Neuronal stem cell (in vitro differentiated cells): Measurements from ENCODE around the gene RETNLB.

Source experiments
- DNase-seq: peaks from one replicate; pipeline ENCODE4 v3.0.0-alpha.2; 2013; ENCODE audit warnings: low spot score
- H2AFZ ChIP-seq: one replicate; pipeline ENCODE4 v1.6.1; 2013; ENCODE audit warnings: mild to moderate bottlenecking, low read length, inconsistent platforms
- H2AK5ac ChIP-seq: 2 replicates; pipeline ENCODE4 v1.6.1; 2013; ENCODE audit warnings: low read depth, mild to moderate bottlenecking, inconsistent platforms, low read length, moderate library complexity, mixed read lengths
- H2BK120ac ChIP-seq: 2 replicates; pipeline ENCODE4 v1.6.1; 2013; ENCODE audit warnings: low read depth, mild to moderate bottlenecking, inconsistent platforms, low read length, moderate library complexity, mixed read lengths
- H2BK12ac ChIP-seq: one replicate; pipeline ENCODE4 v1.6.1; 2013; ENCODE audit warnings: low read length, inconsistent platforms
- H2BK15ac ChIP-seq: 2 replicates; pipeline ENCODE4 v1.6.1; 2013; ENCODE audit warnings: mild to moderate bottlenecking, low read length, inconsistent platforms, mixed read lengths
- H2BK5ac ChIP-seq: one replicate; pipeline ENCODE4 v1.6.1; 2013; ENCODE audit warnings: inconsistent platforms, mild to moderate bottlenecking, low read length, moderate library complexity
- H3K14ac ChIP-seq: one replicate; pipeline ENCODE4 v1.6.1; 2013; ENCODE audit warnings: low read length, inconsistent platforms
- H3K18ac ChIP-seq: 2 replicates; pipeline ENCODE4 v1.6.1; 2013; ENCODE audit warnings: low read length, inconsistent platforms
- H3K23ac ChIP-seq: 2 replicates; pipeline ENCODE4 v1.6.1; 2013; ENCODE audit warnings: low read depth, mild to moderate bottlenecking, mixed read lengths, low read length, inconsistent platforms; ENCODE audit not compliant: poor library complexity
- H3K27ac ChIP-seq: replicated peaks from 3 replicates; pipeline ENCODE4 v1.5.1; 2013; ENCODE audit warnings: low read length, inconsistent platforms
- H3K27me3 ChIP-seq, 3 experiments: 2 replicates each; pipeline ENCODE4 v1.6.1; 2013; ENCODE audit warnings: low read length in 3 of 3, mild to moderate bottlenecking in 2 of 3, inconsistent platforms in 1 of 3, low read depth in 1 of 3, mixed read lengths in 1 of 3, moderate library complexity in 1 of 3; ENCODE audit not compliant: control insufficient read depth in 3 of 3, insufficient read depth in 3 of 3
- H3K36me3 ChIP-seq, 2 donors: replicated peaks in 1 of 2; 2 replicates each; pipeline ENCODE4 v1.6.1; 2013; ENCODE audit warnings: low read length in 2 of 2; ENCODE audit not compliant: control insufficient read depth in 2 of 2, insufficient read depth in 2 of 2
- H3K4ac ChIP-seq: 2 replicates; pipeline ENCODE4 v1.6.1; 2013; ENCODE audit warnings: inconsistent platforms, mild to moderate bottlenecking, low read length, moderate library complexity
- H3K4me1 ChIP-seq, 2 donors: 1 replicate in 1 of 2; 2 replicates in 1 of 2; pipeline ENCODE4 v1.6.1; 2013; ENCODE audit warnings: low read length in 2 of 2, low read depth in 1 of 2; ENCODE audit not compliant: control insufficient read depth in 2 of 2, insufficient read depth in 1 of 2
- H3K4me2 ChIP-seq: one replicate; pipeline ENCODE4 v1.6.1; 2013; ENCODE audit warnings: mild to moderate bottlenecking, low read length, inconsistent platforms; ENCODE audit not compliant: insufficient read depth, poor library complexity, severe bottlenecking
- H3K4me3 ChIP-seq, 2 donors: 2 replicates each; pipeline ENCODE4 v1.5.1; 2013; ENCODE audit warnings: low read length in 2 of 2, mild to moderate bottlenecking in 2 of 2, inconsistent platforms in 1 of 2, moderate library complexity in 1 of 2
- H3K79me1 ChIP-seq: one replicate; pipeline ENCODE4 v1.6.1; 2013; ENCODE audit warnings: low read depth, mild to moderate bottlenecking, inconsistent platforms, low read length, moderate library complexity
- H3K9ac ChIP-seq: one replicate; pipeline ENCODE4 v1.6.1; 2013; ENCODE audit warnings: mild to moderate bottlenecking, low read depth, low read length, inconsistent platforms; ENCODE audit not compliant: poor library complexity
- H3K9me3 ChIP-seq, 2 donors: replicated peaks in 1 of 2; 2 replicates each; pipeline versions ENCODE3 to v1.6.1; 2013; ENCODE audit warnings: low read length in 2 of 2, mild to moderate bottlenecking in 2 of 2, inconsistent platforms in 1 of 2, low read depth in 1 of 2, mixed read lengths in 1 of 2, moderate library complexity in 1 of 2; ENCODE audit not compliant: control insufficient read depth in 2 of 2, insufficient read depth in 1 of 2
- H4K8ac ChIP-seq: one replicate; pipeline ENCODE4 v1.6.1; 2013; ENCODE audit warnings: low read depth, mild to moderate bottlenecking, inconsistent platforms, low read length, moderate library complexity
- H4K91ac ChIP-seq: one replicate; pipeline ENCODE4 v1.6.1; 2013; ENCODE audit warnings: low read length, low read depth, mild to moderate bottlenecking, inconsistent platforms; ENCODE audit not compliant: poor library complexity
- WGBS, 2 donors: extraction: QIAGEN DNeasy Blood & Tissue Kit; methylation state at CpG; one replicate each; pipeline ENCODE4 v1.1.7; 2013; ENCODE audit warnings: missing lambda C conversion rate in 2 of 2, mixed read lengths in 1 of 2; ENCODE audit not compliant: insufficient read length in 2 of 2, insufficient replicate concordance in 1 of 2; ENCODE audit errors: extremely low coverage in 2 of 2; 5-methylcytosine and 5-hydroxymethylcytosine counted together

The RETNLB gene

DNA sequence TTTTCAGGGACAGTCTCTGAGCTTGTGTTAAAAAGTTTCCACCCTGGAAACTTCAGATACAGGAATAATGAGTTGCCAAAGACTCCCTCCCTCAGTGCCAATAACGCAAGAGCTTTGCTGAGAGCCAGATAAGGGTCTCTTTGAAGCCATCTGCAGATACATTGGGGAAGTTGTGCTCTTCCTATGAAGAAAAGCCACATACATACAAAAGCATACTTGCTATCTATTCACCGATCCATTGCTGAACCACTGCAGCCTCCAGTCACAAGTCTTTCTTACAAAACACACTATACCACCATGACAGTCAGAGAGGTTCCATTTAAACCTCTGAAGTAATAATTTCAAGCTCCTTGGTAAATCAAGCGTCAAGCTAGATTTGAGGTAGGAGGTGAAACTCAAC, 10.0 kb upstream of the RETNLB start:
- no peak for DNase-seq
- no CpG with 5 or more reads among the region's 3 CpGs for WGBS, 2 donors
- H4K8ac ChIP-seq = no peak overlapping the region

GRCh38 chr3:108755686-108756085, 1.5 kb downstream of the RETNLB start:
- Histone ChIP-seq H4K91ac (no peak overlapping the region), H3K4me1 (no peaks in the 10 kb centered on the region), H3K36me3 (no peaks in the 10 kb centered on the region), H3K23ac (peak overlapping the region; percentile 65), H3K4me3 (no peak overlapping the region), H3K4me2 (no peak overlapping the region), H3K27me3 (no peaks in the 10 kb centered on the region), H3K9me3 (no peaks in the 10 kb centered on the region), H3K27ac (no peak overlapping the region), H2AFZ (no peak overlapping the region), H2BK5ac (no peak overlapping the region), H2BK120ac (no peak overlapping the region), H3K14ac (peak overlapping the region; percentile 82), H2BK12ac (no peak overlapping the region), H4K8ac (no peak overlapping the region), H3K4ac (no peak overlapping the region), H2AK5ac (no peak overlapping the region), H3K79me1 (peaks cover 2% of the 10 kb centered on the region), H3K18ac (peak overlapping the region; percentile 85), H2BK15ac (no peak overlapping the region), H3K9ac (peak overlapping the region; percentile 70)
- no peak for DNase-seq
- WGBS, 2 donors = no CpG with 5 or more reads among the region's 5 CpGs

More for the DNA sequence above, 10.0 kb upstream of the RETNLB start:
- no peak overlapping the region for H3K23ac ChIP-seq
- H3K18ac ChIP-seq = no peak overlapping the region
- no peak overlapping the region for H2BK15ac ChIP-seq
- peaks cover 0 to 3% of the 10 kb centered on the region in 2 donors for H3K4me1 ChIP-seq
- H2BK120ac ChIP-seq = no peak overlapping the region
- no peak overlapping the region for H3K27ac ChIP-seq
- no peaks in the 10 kb centered on the region for H3K27me3 ChIP-seq
- no peak overlapping the region for H3K4me2 ChIP-seq
- H3K4me3 ChIP-seq = no peak overlapping the region
- no peak overlapping the region for H3K9ac ChIP-seq
- no peak overlapping the region for H2AFZ ChIP-seq
- no peaks in the 10 kb centered on the region for H3K36me3 ChIP-seq
- no peak overlapping the region for H3K14ac ChIP-seq
- no peaks in the 10 kb centered on the region for H3K9me3 ChIP-seq
- H3K4ac ChIP-seq = no peak overlapping the region
- no peak overlapping the region for H2BK5ac ChIP-seq
- no peak overlapping the region for H2AK5ac ChIP-seq
- H2BK12ac ChIP-seq = no peak overlapping the region
- H4K91ac ChIP-seq = no peak overlapping the region
- no peaks in the 10 kb centered on the region for H3K79me1 ChIP-seq

- Histone ChIP-seq H4K91ac (no peak overlapping the region), H3K36me3 (no peaks in the 10 kb centered on the region), H3K4me3 (no peak overlapping the region), H3K79me1 (no peaks in the 10 kb centered on the region), H3K4me2 (no peak overlapping the region), H2AFZ (no peak overlapping the region), H3K9ac (no peak overlapping the region), H2BK15ac (no peak overlapping the region), H3K27me3 (no peaks in the 10 kb centered on the region), H3K4ac (no peak overlapping the region), H3K18ac (no peak overlapping the region), H2BK120ac (no peak overlapping the region), H3K23ac (no peak overlapping the region), H3K9me3 (no peaks in the 10 kb centered on the region), H2AK5ac (no peak overlapping the region), H2BK5ac (no peak overlapping the region), H3K14ac (no peak overlapping the region), H2BK12ac (no peak overlapping the region), H3K4me1 (no peaks in the 10 kb centered on the region), H4K8ac (no peak overlapping the region), H3K27ac (no peak overlapping the region)
- WGBS, 2 donors = no CpG with 5 or more reads among the region's 5 CpGs
- DNase-seq = no peak
Measured at GRCh38 chr3:108744762-108745161, 12.4 kb downstream of the RETNLB start.

DNA sequence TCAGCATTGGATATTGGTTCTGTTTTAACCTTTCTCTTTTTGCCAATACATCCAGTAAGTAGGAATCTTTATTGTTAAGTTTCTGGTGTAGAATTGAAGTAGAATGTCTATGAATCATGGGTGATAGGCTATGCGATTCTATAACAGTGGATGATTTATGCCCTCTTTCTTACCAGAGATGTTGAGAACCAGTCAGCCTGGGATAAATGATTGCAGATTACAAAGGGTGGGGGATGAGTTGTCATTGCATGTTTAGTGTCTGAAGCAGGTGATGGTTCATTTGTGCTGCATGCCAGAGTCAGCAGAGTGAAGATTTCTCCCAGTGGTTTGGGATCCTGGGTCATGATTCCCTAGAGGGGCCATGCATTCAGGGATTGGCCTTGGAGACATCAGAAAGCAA, 14.3 kb downstream of the RETNLB start:
- Histone ChIP-seq H3K18ac (no peak overlapping the region), H3K14ac (no peak overlapping the region), H3K9ac (no peak overlapping the region), H3K36me3 (no peaks in the 10 kb centered on the region), H3K79me1 (no peaks in the 10 kb centered on the region), H3K4ac (no peak overlapping the region), H3K4me1 (no peaks in the 10 kb centered on the region), H3K23ac (no peak overlapping the region), H4K8ac (no peak overlapping the region), H2AFZ (no peak overlapping the region), H2BK12ac (no peak overlapping the region), H3K27ac (no peak overlapping the region), H2AK5ac (no peak overlapping the region), H3K4me2 (no peak overlapping the region), H4K91ac (no peak overlapping the region), H2BK5ac (no peak overlapping the region), H3K9me3 (no peaks in the 10 kb centered on the region), H2BK15ac (no peak overlapping the region), H3K4me3 (no peak overlapping the region), H2BK120ac (no peak overlapping the region), H3K27me3 (no peaks in the 10 kb centered on the region)
- WGBS, 2 donors = no CpG with 5 or more reads among the region's 1 CpG
- DNase-seq = no peak
